Motor neuron (in vitro differentiated cells): Measurements from ENCODE around the gene UBE2G2. TPM values are rescaled to one million over a fixed set of nuclear protein-coding genes. Genes with fewer than 3 reads are reported as not detected.

Experiments
- ATAC-seq, 8 experiments: fragments of 200-7000 bp; cut with Tn5 transposase; replicated peaks in 6 of 8; 2 replicates each; pipeline ENCODE4 v1.8.0; 2021; ENCODE audit warnings: mild to moderate bottlenecking in 8 of 8, moderate library complexity in 8 of 8
- H3K27ac ChIP-seq, 2 donors: fragments of 250-450 bp; sonication (Bioruptor Pico); 2 replicates each; pipeline ENCODE4 v1.9.0; 2021; ENCODE audit warnings: antibody characterized with exemption in 2 of 2, mild to moderate bottlenecking in 2 of 2, moderate library complexity in 1 of 2
- H3K4me1 ChIP-seq, 2 donors: fragments of 250-450 bp; sonication (Bioruptor Pico); replicated peaks in 1 of 2; 2 replicates each; pipeline ENCODE4 v1.6.1; 2021; ENCODE audit warnings: antibody characterized with exemption in 2 of 2, mild to moderate bottlenecking in 2 of 2, moderate library complexity in 1 of 2
- H3K4me3 ChIP-seq, 5 donors: fragments of 250-450 bp; sonication (Bioruptor Pico); 2 replicates each; pipeline ENCODE4 v1.9.0; 2021; ENCODE audit warnings: antibody characterized with exemption in 5 of 5, mild to moderate bottlenecking in 5 of 5, moderate library complexity in 4 of 5
- WGBS, 10 experiments: fragments of 450-650 bp; shearing (Covaris generic); methylation state at CpG; one replicate each; pipeline ENCODE4 v1.0.0; 2022; 5-methylcytosine and 5-hydroxymethylcytosine counted together
- in situ Hi-C, 9 experiments: fragments of 400-800 bp; cut with MboI; loops; one replicate each; pipeline ENCODE4 v1.15.0; 2021; ENCODE audit warnings: low sequenced_read_pairs in 9 of 9, low pct_unique_long_range_greater_than_20kb in 2 of 9; ENCODE audit not compliant: unreplicated experiment in 9 of 9
- total RNA-seq, 8 experiments: library from RNA; unstranded; fragments of 300-600 nt; gene quantifications; 2 replicates each; pipeline versions ENCODE4 v1.2.3 to v1.2.4, GENCODE V29; 2022

The UBE2G2 gene
- total RNA-seq, 8 experiments from 2014 or later = 32.6 to 142 (median 54.7) TPM

- 31 to 100% (median 87%) methylated on average over 1 to 13 of the region's 14 CpGs; no CpG with 5 or more reads in 1 of the 10 experiments for WGBS, 10 experiments
- in situ Hi-C loops = loop anchor here in 1 of 9 experiments (25.0 kb wide), 1 partner anchor 109 kb away; no protein-coding TSS in a partner anchor
- H3K27ac ChIP-seq = no peak overlapping the region
Measured at GRCh38 chr21:44728716-44729115, 72.9 kb downstream of the UBE2G2 start.

DNA sequence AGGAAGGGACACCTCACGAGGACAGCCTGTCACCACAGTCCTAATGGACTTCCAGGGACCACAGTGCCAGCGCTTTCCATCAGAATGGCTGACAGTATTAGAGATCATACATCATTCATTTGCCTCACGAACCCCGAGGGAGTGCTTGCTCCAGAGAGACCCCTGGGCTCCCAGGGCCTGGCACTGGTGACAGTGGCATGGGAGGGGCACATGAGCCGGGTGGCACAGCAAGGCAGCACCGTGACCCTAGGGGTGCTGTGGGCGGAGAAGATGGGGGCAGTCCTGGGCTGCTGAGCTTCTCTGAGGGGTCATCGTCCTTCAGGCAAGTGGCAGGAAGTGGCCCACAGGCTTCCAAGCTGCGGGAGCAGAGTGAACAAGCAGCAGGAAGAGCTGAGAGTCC, 73.9 kb downstream of the UBE2G2 start:
- no peak for ATAC-seq
- WGBS, 10 experiments = 67 to 84% (median 80%) methylated on average over 1 to 5 of the region's 9 CpGs; no CpG with 5 or more reads in 7 of the 10 experiments
- Histone ChIP-seq H3K4me1 (peaks cover 14 to 15% of the 10 kb centered on the region in 2 donors), H3K27ac (no peak overlapping the region), H3K4me3 (no peak overlapping the region)
- in situ Hi-C loops = loop anchor here in 1 of 9 experiments (25.0 kb wide), 1 partner anchor 110 kb away; no protein-coding TSS in a partner anchor

More at GRCh38 chr21:44728716-44729115, 72.9 kb downstream of the UBE2G2 start:
- Histone ChIP-seq H3K4me1 (peaks cover 5% of the 10 kb centered on the region in 2 donors), H3K4me3 (no peak overlapping the region)
- no peak for ATAC-seq

DNA sequence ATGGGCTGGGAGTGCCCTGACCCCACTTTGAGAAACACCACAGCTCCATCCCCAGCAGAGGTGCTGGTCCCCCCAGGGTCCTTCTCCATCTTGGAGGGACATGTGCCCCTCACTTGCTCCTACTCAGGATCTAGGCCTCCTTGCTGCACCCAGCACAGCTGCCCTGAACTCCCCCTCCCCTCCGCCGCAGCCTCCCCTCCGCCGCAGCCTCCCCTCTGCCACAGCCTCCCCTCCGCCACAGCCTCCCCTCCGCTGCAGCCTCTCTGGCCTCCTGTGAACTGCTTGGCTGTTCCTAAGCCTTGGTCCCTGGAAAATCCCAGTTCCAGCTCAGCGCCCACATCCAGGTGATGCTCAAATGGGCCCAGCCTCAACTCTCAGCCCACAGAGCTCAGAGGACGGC, 74.3 kb downstream of the UBE2G2 start:
- 100% methylated on average over 2 of the region's 8 CpGs; no CpG with 5 or more reads in 9 of the 10 experiments for WGBS, 10 experiments
- no peak for ATAC-seq
- peaks cover 18 to 19% of the 10 kb centered on the region in 2 donors for H3K4me1 ChIP-seq
- H3K4me3 ChIP-seq = no peak overlapping the region
- no peak overlapping the region for H3K27ac ChIP-seq
- in situ Hi-C loops = loop anchor here in 1 of 9 experiments (25.0 kb wide), 1 partner anchor 110 kb away; no protein-coding TSS in a partner anchor

DNA sequence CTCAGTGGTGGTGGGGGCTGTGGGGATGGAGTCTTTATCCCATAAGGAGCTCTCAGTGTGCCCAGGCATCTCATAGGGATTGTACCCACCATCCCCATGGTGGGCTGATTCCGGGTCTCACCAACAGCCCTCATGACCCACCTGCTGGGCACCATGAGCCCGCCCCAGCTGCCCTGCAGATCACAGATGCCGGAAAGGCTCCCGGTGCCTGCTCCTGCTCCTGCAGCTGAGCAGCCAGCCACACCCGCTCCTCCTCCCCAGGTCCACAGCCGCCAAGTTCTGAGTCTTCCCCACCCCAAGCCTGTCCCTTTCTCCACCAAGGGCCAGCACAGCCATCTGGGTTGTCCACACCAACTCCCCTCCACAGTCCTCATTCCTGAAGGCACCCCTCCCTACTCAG, 74.8 kb downstream of the UBE2G2 start:
- no CpG with 5 or more reads among the region's 6 CpGs for WGBS, 10 experiments

DNA sequence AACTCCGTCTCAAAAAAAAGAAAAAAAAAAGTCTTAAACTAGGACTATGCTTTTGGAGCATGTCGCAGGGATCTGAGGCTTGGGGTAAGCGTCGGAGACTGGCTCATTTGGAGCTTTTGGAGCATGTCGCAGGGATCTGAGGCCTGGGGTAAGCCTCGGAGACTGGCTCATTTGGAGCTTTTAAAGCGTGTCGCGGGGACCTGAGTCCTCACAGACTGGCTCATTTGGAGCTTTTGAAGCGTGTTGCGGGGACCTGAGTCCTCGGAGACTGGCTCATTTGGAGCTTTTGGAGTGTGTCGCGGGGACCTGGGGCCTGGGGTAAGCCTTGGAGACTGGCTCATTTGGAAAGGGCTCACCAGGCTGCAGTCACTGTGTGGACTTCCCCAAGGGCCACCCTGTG, 76.7 kb downstream of the UBE2G2 start:
- WGBS, 10 experiments = 20 to 100% (median 89%) methylated on average over 1 to 7 of the region's 14 CpGs; no CpG with 5 or more reads in 5 of the 10 experiments
- Histone ChIP-seq H3K27ac (no peak overlapping the region), H3K4me1 (peaks cover 18 to 19% of the 10 kb centered on the region in 2 donors), H3K4me3 (no peak overlapping the region)
- ATAC-seq = no peak
- in situ Hi-C loops = loop anchor here in 1 of 9 experiments (25.0 kb wide), 1 partner anchor 112 kb away; no protein-coding TSS in a partner anchor

More for the DNA sequence above, 74.8 kb downstream of the UBE2G2 start:
- ATAC-seq = peak in 1 of 8 experiments; percentile 53
- in situ Hi-C loops = loop anchor here in 1 of 9 experiments (25.0 kb wide), 1 partner anchor 110 kb away; no protein-coding TSS in a partner anchor
- Histone ChIP-seq H3K4me1 (peaks cover 18 to 19% of the 10 kb centered on the region in 2 donors), H3K4me3 (no peak overlapping the region), H3K27ac (no peak overlapping the region)

- H3K4me3 ChIP-seq = no peak overlapping the region
- H3K4me1 ChIP-seq = peaks cover 18 to 19% of the 10 kb centered on the region in 2 donors
- 40 to 100% methylated on average over 1 of the region's 7 CpGs; no CpG with 5 or more reads in 8 of the 10 experiments for WGBS, 10 experiments
- H3K27ac ChIP-seq = peak overlapping the region in 1 of 2 donors; percentile 72
- in situ Hi-C loops = no loop called here
- no peak for ATAC-seq
Measured at GRCh38 chr21:44724196-44724595, 77.4 kb downstream of the UBE2G2 start.

- in situ Hi-C loops = no loop called here
Measured at GRCh38 chr21:44723177-44724131, 78.2 kb downstream of the UBE2G2 start.

GRCh38 chr21:44722731-44723130, 78.9 kb downstream of the UBE2G2 start:
- 17 to 100% (median 38%) methylated on average over 1 to 4 of the region's 5 CpGs; no CpG with 5 or more reads in 4 of the 10 experiments for WGBS, 10 experiments
- H3K4me1 ChIP-seq = peaks cover 18 to 24% of the 10 kb centered on the region in 2 donors
- ATAC-seq = peak in 5 of 8 experiments; percentile 17 to 49 (median 44)
- no peak overlapping the region for H3K4me3 ChIP-seq
- in situ Hi-C loops = no loop called here
- H3K27ac ChIP-seq = peak overlapping the region; percentile 3 to 72

More at GRCh38 chr21:44723177-44724131, 78.2 kb downstream of the UBE2G2 start:
- ATAC-seq = peak; percentile 50 to 85 (median 83)
- peak overlapping the region; percentile 3 to 72 for H3K27ac ChIP-seq
- H3K4me1 ChIP-seq = peaks cover 18 to 19% of the 10 kb centered on the region in 2 donors
- WGBS, 10 experiments = 10 to 42% (median 17%) methylated on average over 1 to 27 of the region's 61 CpGs; no CpG with 5 or more reads in 3 of the 10 experiments
- H3K4me3 ChIP-seq = no peak overlapping the region

- H3K4me3 ChIP-seq = no peak overlapping the region
- ATAC-seq = no peak
- 0 to 100% (median 73%) methylated on average over 1 to 2 of the region's 2 CpGs; no CpG with 5 or more reads in 2 of the 10 experiments for WGBS, 10 experiments
- H3K27ac ChIP-seq = no peak overlapping the region
- H3K4me1 ChIP-seq = peaks cover 21 to 27% of the 10 kb centered on the region in 2 donors
- in situ Hi-C loops = no loop called here
Measured at GRCh38 chr21:44720170-44720569, 81.5 kb downstream of the UBE2G2 start.

Other genes with a start within 250 kb of the UBE2G2 start
- 1 to 10 TPM in 1 of 8 experiments, under 1 TPM in 4, not detected in 3; 0.23 to 1.1 (median 0.46) TPM for gene KRTAP10-3, start 243.0 kb downstream of the UBE2G2 start, total RNA-seq
- gene KRTAP10-4, start 228.1 kb downstream of the UBE2G2 start, total RNA-seq = under 1 TPM in 3 of 8 experiments, not detected in 5; 0.41 to 1.00 (median 0.87) TPM
- 1 to 10 TPM in 1 of 8 experiments, under 1 TPM in 3, not detected in 4; 0.17 to 1.1 (median 0.43) TPM for gene KRTAP10-5, start 221.2 kb downstream of the UBE2G2 start, total RNA-seq
- under 1 TPM in 4 of 8 experiments, not detected in 4; 0.23 to 0.71 (median 0.35) TPM for gene KRTAP10-6, start 209.3 kb downstream of the UBE2G2 start, total RNA-seq
- under 1 TPM in 3 of 8 experiments, not detected in 5; 0.13 to 0.47 (median 0.20) TPM for gene KRTAP10-7, start 201.2 kb downstream of the UBE2G2 start, total RNA-seq
- gene KRTAP10-8, start 189.7 kb downstream of the UBE2G2 start, total RNA-seq = under 1 TPM in 4 of 8 experiments, not detected in 4; 0.41 to 0.67 (median 0.44) TPM
- 1 to 10 TPM in 1 of 8 experiments, under 1 TPM in 4, not detected in 3; 0.18 to 1.0 (median 0.46) TPM for gene KRTAP10-9, start 174.7 kb downstream of the UBE2G2 start, total RNA-seq
- gene KRTAP10-10, start 164.5 kb downstream of the UBE2G2 start, total RNA-seq = 1 to 10 TPM in 1 of 8 experiments, under 1 TPM in 3, not detected in 4; 0.17 to 1.1 (median 0.51) TPM
- under 1 TPM in 2 of 8 experiments, not detected in 6; 0.49 to 0.66 TPM for gene KRTAP10-11, start 155.4 kb downstream of the UBE2G2 start, total RNA-seq
- gene KRTAP12-4, start 147.2 kb downstream of the UBE2G2 start, total RNA-seq = not detected
- not detected for gene KRTAP12-3, start 143.9 kb downstream of the UBE2G2 start, total RNA-seq
- not detected for gene KRTAP12-2, start 134.9 kb downstream of the UBE2G2 start, total RNA-seq
- under 1 TPM in 1 of 8 experiments, not detected in 7; 0.90 TPM for gene KRTAP12-1, start 119.7 kb downstream of the UBE2G2 start, total RNA-seq
- gene KRTAP10-12, start 104.6 kb downstream of the UBE2G2 start, total RNA-seq = under 1 TPM in 3 of 8 experiments, not detected in 5; 0.29 to 0.85 (median 0.56) TPM
- gene TSPEAR, start 90.2 kb downstream of the UBE2G2 start, total RNA-seq = under 1 TPM in 7 of 8 experiments, not detected in 1; 0.21 to 0.66 (median 0.31) TPM
- gene SUMO3, start 16.2 kb upstream of the UBE2G2 start, total RNA-seq = 100 to 1,000 TPM in 1 of 8 experiments, 10 to 100 TPM in 7; 46.6 to 103 (median 56.9) TPM
- 100 to 1,000 TPM in 3 of 8 experiments, 10 to 100 TPM in 5; 62.1 to 226 (median 85.5) TPM for gene PTTG1IP, start 71.9 kb upstream of the UBE2G2 start, total RNA-seq
- under 1 TPM in 5 of 8 experiments, not detected in 3; 0.05 to 0.85 (median 0.56) TPM for gene ITGB2, start 119.1 kb upstream of the UBE2G2 start, total RNA-seq
- 10 to 100 TPM in 7 of 8 experiments, 1 to 10 TPM in 1; 9.8 to 41.2 (median 15.3) TPM for gene SLX9, start 138.2 kb upstream of the UBE2G2 start, total RNA-seq